ENCODE results near the gene OSBP2. TPM values are rescaled to one million over a fixed set of nuclear protein-coding genes. Genes with fewer than 3 reads are reported as not detected.

The OSBP2 gene
- total RNA-seq, 4 donors from 2014 or later: 0.60 to 7.5 (median 4.3) TPM

- 92% methylated on average over 6 of the region's 7 CpGs; no CpG with 5 or more reads in 1 of the 2 donors for WGBS, 2 donors (ENCODE audit: low coverage in 1 of 2)
- in situ Hi-C loops (cut with MboI; ENCODE audit: low pct_ligation_motif_present in 1 of 4, low pct_unique_long_range_greater_than_20kb in 1 of 4, low sequenced_read_pairs in 3 of 4): no loop called here
- intact Hi-C loops (cut with DNase I; ENCODE audit: low total_unique reads): no loop called here
- H3K4me3 ChIP-seq: no peak overlapping the region
- no peaks in the 10 kb centered on the region for H3K9me3 ChIP-seq
- H3K27ac ChIP-seq: no peak overlapping the region
- no peak for DNase-seq
- H3K27me3 ChIP-seq: no peaks in the 10 kb centered on the region
- TF ChIP-seq EP300 (IDR thresholded peaks at IDR 0.05; ENCODE audit: low read depth): no peak
- no peak for TF ChIP-seq POLR2A (IDR thresholded peaks at IDR 0.05)
- TF ChIP-seq CTCF (IDR thresholded peaks at IDR 0.05): no peak
- no peak for TF ChIP-seq POLR2AphosphoS5 (IDR thresholded peaks at IDR 0.05)
- no peaks in the 10 kb centered on the region for H3K36me3 ChIP-seq
- H3K4me1 ChIP-seq: no peaks in the 10 kb centered on the region
Measured at GRCh38 chr22:30883586-30884145, 189.0 kb downstream of the OSBP2 start.

GRCh38 chr22:30884211-30885000 lies 189.7 kb downstream of the OSBP2 start:
- H3K27ac ChIP-seq: no peak overlapping the region
- TF ChIP-seq EP300 (IDR thresholded peaks at IDR 0.05; ENCODE audit: low read depth) (no peak), CTCF (IDR thresholded peaks at IDR 0.05) (no peak), POLR2AphosphoS5 (IDR thresholded peaks at IDR 0.05) (no peak), POLR2A (IDR thresholded peaks at IDR 0.05) (no peak)
- no peaks in the 10 kb centered on the region for H3K4me1 ChIP-seq
- DNase-seq: no peak
- intact Hi-C loops (cut with DNase I; ENCODE audit: low total_unique reads) (no loop called here), in situ Hi-C loops (cut with MboI; ENCODE audit: low pct_ligation_motif_present in 1 of 4, low pct_unique_long_range_greater_than_20kb in 1 of 4, low sequenced_read_pairs in 3 of 4) (no loop called here)
- H3K4me3 ChIP-seq: no peak overlapping the region
- H3K9me3 ChIP-seq: no peaks in the 10 kb centered on the region
- H3K36me3 ChIP-seq: no peaks in the 10 kb centered on the region
- H3K27me3 ChIP-seq: no peaks in the 10 kb centered on the region
- 88% methylated on average over 18 of the region's 18 CpGs; no CpG with 5 or more reads in 1 of the 2 donors for WGBS, 2 donors (ENCODE audit: low coverage in 1 of 2)

GRCh38 chr22:30885001-30885366 lies 190.3 kb downstream of the OSBP2 start:
- H3K27me3 ChIP-seq: no peaks in the 10 kb centered on the region
- no peaks in the 10 kb centered on the region for H3K4me1 ChIP-seq
- DNase-seq: no peak
- TF ChIP-seq POLR2A (IDR thresholded peaks at IDR 0.05): no peak
- TF ChIP-seq CTCF (IDR thresholded peaks at IDR 0.05): no peak
- no peak for TF ChIP-seq POLR2AphosphoS5 (IDR thresholded peaks at IDR 0.05)
- TF ChIP-seq EP300 (IDR thresholded peaks at IDR 0.05; ENCODE audit: low read depth): no peak
- no peaks in the 10 kb centered on the region for H3K9me3 ChIP-seq
- in situ Hi-C loops (cut with MboI; ENCODE audit: low pct_ligation_motif_present in 1 of 4, low pct_unique_long_range_greater_than_20kb in 1 of 4, low sequenced_read_pairs in 3 of 4): no loop called here
- H3K36me3 ChIP-seq: no peaks in the 10 kb centered on the region
- 83% methylated on average over 5 of the region's 5 CpGs; no CpG with 5 or more reads in 1 of the 2 donors for WGBS, 2 donors (ENCODE audit: low coverage in 1 of 2)
- no peak overlapping the region for H3K27ac ChIP-seq
- H3K4me3 ChIP-seq: no peak overlapping the region
- intact Hi-C loops (cut with DNase I; ENCODE audit: low total_unique reads): no loop called here

DNA sequence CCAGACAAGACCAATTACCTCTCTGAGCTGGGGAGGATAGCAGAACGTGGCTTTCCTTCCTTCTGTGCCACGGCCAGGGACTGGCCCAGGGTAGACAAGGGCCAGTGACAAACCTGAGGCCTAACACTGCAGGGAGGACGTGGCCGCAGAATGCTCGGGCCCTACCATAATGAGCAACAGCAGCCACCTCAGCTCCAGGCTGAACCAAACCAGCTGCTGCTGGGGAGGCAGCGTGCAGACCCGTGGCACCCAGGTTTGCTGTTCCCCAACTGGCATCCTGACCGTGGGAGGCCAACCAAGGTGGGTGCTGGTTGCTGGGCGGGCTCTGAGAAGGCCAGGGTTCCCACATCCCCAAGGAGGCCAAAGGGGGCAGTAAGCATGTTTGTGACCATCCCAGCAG lies 190.9 kb downstream of the OSBP2 start:
- no peak for TF ChIP-seq EP300 (IDR thresholded peaks at IDR 0.05; ENCODE audit: low read depth)
- no peak for TF ChIP-seq POLR2AphosphoS5 (IDR thresholded peaks at IDR 0.05)
- TF ChIP-seq CTCF (IDR thresholded peaks at IDR 0.05): no peak
- no peak for TF ChIP-seq POLR2A (IDR thresholded peaks at IDR 0.05)
- Histone ChIP-seq H3K27me3 (no peaks in the 10 kb centered on the region), H3K9me3 (no peaks in the 10 kb centered on the region), H3K27ac (no peak overlapping the region), H3K4me1 (no peaks in the 10 kb centered on the region), H3K4me3 (no peak overlapping the region), H3K36me3 (no peaks in the 10 kb centered on the region)
- DNase-seq: no peak
- in situ Hi-C loops (cut with MboI; ENCODE audit: low pct_ligation_motif_present in 1 of 4, low pct_unique_long_range_greater_than_20kb in 1 of 4, low sequenced_read_pairs in 3 of 4) (no loop called here), intact Hi-C loops (cut with DNase I; ENCODE audit: low total_unique reads) (no loop called here)
- WGBS, 2 donors (ENCODE audit: low coverage in 1 of 2): 84% methylated on average over 9 of the region's 9 CpGs; no CpG with 5 or more reads in 1 of the 2 donors
